Left lung (tissue), 10 donors: ENCODE measurements around the gene CDC27. TPM values are rescaled to one million over a fixed set of nuclear protein-coding genes. Genes with fewer than 3 reads are reported as not detected.

Experiments
- ATAC-seq: fragments of 200-7000 bp; cut with Tn5 transposase; one replicate; pipeline ENCODE4 v1.9.1; 2020; ENCODE audit warnings: moderate library complexity
- DNase-seq, 4 donors: peaks; one replicate each; pipeline ENCODE4 v3.0.0-alpha.2; 2013 to 2020
- H3K27ac ChIP-seq, 2 donors: fragments of 200-600 bp; sonication (generic) in 1 of 2; one replicate each; pipeline versions ENCODE4 v1.5.0 to v1.8.0; 2020 to 2021
- H3K27me3 ChIP-seq, 2 donors: fragments of 200-600 bp; sonication (generic) in 1 of 2; one replicate each; pipeline versions ENCODE4 v1.5.0 to v1.8.0; 2020 to 2021
- H3K36me3 ChIP-seq, 2 donors: fragments of 200-600 bp; sonication (generic) in 1 of 2; one replicate each; pipeline versions ENCODE4 v1.5.0 to v1.8.0; 2020 to 2021
- H3K4me1 ChIP-seq, 2 donors: fragments of 200-600 bp; one replicate each; pipeline ENCODE4 v1.8.0; 2021
- H3K4me3 ChIP-seq, 2 donors: fragments of 200-600 bp; sonication (generic) in 1 of 2; one replicate each; pipeline versions ENCODE4 v1.5.0 to v1.8.0; 2020 to 2021; ENCODE audit warnings: mild to moderate bottlenecking in 1 of 2
- H3K9me3 ChIP-seq, 2 donors: fragments of 200-600 bp; sonication (generic) in 1 of 2; one replicate each; pipeline versions ENCODE4 v1.5.0 to v1.8.0; 2020 to 2021
- CTCF ChIP-seq, 2 donors: fragments of 200-600 bp; sonication (generic) in 1 of 2; IDR thresholded peaks; one replicate each; pipeline versions ENCODE4 v1.5.0 to v1.8.0; 2021; ENCODE audit warnings: antibody characterized with exemption in 2 of 2
- intact Hi-C, 2 donors: fragments of 100-400 bp; cut with DNase I; formaldehyde crosslinking; loops; one replicate each; pipeline versions ENCODE4 v1.11.2 to v1.14.2; 2022
- polyA plus RNA-seq, 6 donors: library from polyadenylated mRNA; unstranded; fragments of 120-200 nt; gene quantifications; one replicate each; pipeline ENCODE4 v1.2.1, GENCODE V29; 2013; ENCODE audit not compliant: insufficient read length in 6 of 6
- total RNA-seq, 2 donors: library from RNA; stranded (reverse); fragmentation: NEBNext Ultra II Directional; extraction: Animal tissue kit (Norgen Biotek cat#: 25700); gene quantifications; one replicate each; pipeline ENCODE4 v1.2.1, GENCODE V29; 2021
- donor health status: DM: no; HTN: yes; CAD: no.
- donor health status: DM: no; HTN: no; CAD: no.

CDC27 gene
- total and polyA plus RNA-seq, 8 donors = 59.3 to 85.1 (median 62.9) TPM

- H3K9me3 ChIP-seq = no peaks in the 10 kb centered on the region
- DNase-seq (no peak), ATAC-seq (no peak)
- intact Hi-C loops = no loop called here
- H3K4me3 ChIP-seq = no peak overlapping the region
- no peaks in the 10 kb centered on the region for H3K27me3 ChIP-seq
- no peak for TF ChIP-seq CTCF (IDR thresholded peaks at IDR 0.05)
- H3K4me1 ChIP-seq = peaks cover 0 to 13% of the 10 kb centered on the region in 2 donors
- no peak overlapping the region for H3K27ac ChIP-seq
- H3K36me3 ChIP-seq = no peaks in the 10 kb centered on the region
These were observed 8.7 kb upstream of the CDC27 start for GRCh38 chr17:47197821-47198220.

- TF ChIP-seq CTCF (IDR thresholded peaks at IDR 0.05) = no peak
- H3K27ac ChIP-seq = no peak overlapping the region
- no peaks in the 10 kb centered on the region for H3K27me3 ChIP-seq
- no peaks in the 10 kb centered on the region for H3K9me3 ChIP-seq
- H3K4me3 ChIP-seq = no peak overlapping the region
- ATAC-seq = no peak
- peaks cover 0 to 6% of the 10 kb centered on the region in 2 donors for H3K4me1 ChIP-seq
- no peaks in the 10 kb centered on the region for H3K36me3 ChIP-seq
- DNase-seq = no peak
- intact Hi-C loops = no loop called here
These were observed 4.9 kb upstream of the CDC27 start for GRCh38 chr17:47193931-47194511.

GRCh38 chr17:47192554-47192953, 3.5 kb upstream of the CDC27 start:
- Histone ChIP-seq H3K27me3 (no peaks in the 10 kb centered on the region), H3K27ac (no peak overlapping the region), H3K36me3 (no peaks in the 10 kb centered on the region), H3K9me3 (no peaks in the 10 kb centered on the region), H3K4me3 (no peak overlapping the region), H3K4me1 (peaks cover 6 to 13% of the 10 kb centered on the region in 2 donors)
- no peak for TF ChIP-seq CTCF (IDR thresholded peaks at IDR 0.05)
- intact Hi-C loops = no loop called here
- no peak for ATAC-seq
- DNase-seq = no peak

GRCh38 chr17:47190770-47191169, 1.7 kb upstream of the CDC27 start:
- Histone ChIP-seq H3K36me3 (no peaks in the 10 kb centered on the region), H3K27me3 (no peaks in the 10 kb centered on the region), H3K4me1 (peaks cover 15 to 31% of the 10 kb centered on the region in 2 donors), H3K9me3 (no peaks in the 10 kb centered on the region), H3K4me3 (no peak overlapping the region), H3K27ac (no peak overlapping the region)
- ATAC-seq (no peak), DNase-seq (no peak)
- intact Hi-C loops = no loop called here
- TF ChIP-seq CTCF (IDR thresholded peaks at IDR 0.05) = no peak

GRCh38 chr17:47190243-47190642, 1.1 kb upstream of the CDC27 start:
- Histone ChIP-seq H3K4me3 (no peak overlapping the region), H3K27me3 (no peaks in the 10 kb centered on the region), H3K36me3 (no peaks in the 10 kb centered on the region), H3K9me3 (no peaks in the 10 kb centered on the region), H3K27ac (no peak overlapping the region), H3K4me1 (peaks cover 15 to 35% of the 10 kb centered on the region in 2 donors)
- ATAC-seq (no peak), DNase-seq (no peak)
- no peak for TF ChIP-seq CTCF (IDR thresholded peaks at IDR 0.05)
- intact Hi-C loops = no loop called here
